K562 (cell line): ENCODE results near the gene NRROS. TPM values are rescaled to one million over a fixed set of nuclear protein-coding genes. Genes with fewer than 3 reads are reported as not detected.

Experiments
- ARNT ChIP-seq, 2 experiments: fragments of 450-650 bp; IDR thresholded peaks; 2 replicates each; pipeline ENCODE4 v1.6.1; 2016; ENCODE audit warnings: mild to moderate bottlenecking in 1 of 2
- ATF3 ChIP-seq, 2 experiments: fragments of 450-650 bp in 1 of 2; sonication (generic) in 1 of 2; formaldehyde crosslinking in 1 of 2; IDR thresholded peaks in 1 of 2; conservative IDR thresholded peaks in 1 of 2; 2 replicates each; pipeline versions ENCODE4 v1.6.1 to v1.8.1; 2016 to 2023; ENCODE audit warnings: mild to moderate bottlenecking in 2 of 2, moderate library complexity in 2 of 2, inconsistent platforms in 1 of 2, missing genetic modification reagents in 1 of 2
- C11orf30 ChIP-seq: fragments of 450-650 bp; IDR thresholded peaks from 2 replicates; pipeline ENCODE4 v1.6.1; 2016; ENCODE audit warnings: low read depth, mild to moderate bottlenecking
- ERF ChIP-seq: fragments of 450-650 bp; formaldehyde crosslinking; IDR thresholded peaks from 2 replicates; pipeline ENCODE4 v1.4.0; 2020; ENCODE audit warnings: mild to moderate bottlenecking, mixed read lengths
- FOXA1 ChIP-seq: fragments of 450-650 bp; IDR thresholded peaks from 2 replicates; pipeline ENCODE4 v1.6.1; 2016; ENCODE audit warnings: mild to moderate bottlenecking, borderline replicate concordance
- FOXJ2 ChIP-seq: fragments of 200-800 bp; sonication (Bioruptor generic); IDR thresholded peaks from 2 replicates; pipeline ENCODE4 v1.6.1; 2016; ENCODE audit warnings: missing genetic modification characterization, missing compliant biosample characterization
- GTF2A2 ChIP-seq: IDR thresholded peaks from 2 replicates; pipeline ENCODE4 v1.6.1; 2016; ENCODE audit warnings: mild to moderate bottlenecking, missing genetic modification characterization, missing compliant biosample characterization
- MEIS2 ChIP-seq: fragments of 450-650 bp; IDR thresholded peaks from 2 replicates; pipeline ENCODE4 v1.6.1; 2014; ENCODE audit warnings: mild to moderate bottlenecking; ENCODE audit not compliant: partially characterized antibody
- PBX2 ChIP-seq, 2 experiments: IDR thresholded peaks in 1 of 2; conservative IDR thresholded peaks in 1 of 2; 2 replicates each; pipeline ENCODE4 v1.6.1; 2016; ENCODE audit warnings: low read depth in 2 of 2, mild to moderate bottlenecking in 1 of 2, missing compliant biosample characterization in 1 of 2, missing genetic modification characterization in 1 of 2, moderate library complexity in 1 of 2
- RCOR1 ChIP-seq, 2 experiments: IDR thresholded peaks; 2 replicates each; pipeline ENCODE4 v1.6.1; 2012; ENCODE audit warnings: low read depth in 2 of 2, low read length in 2 of 2, borderline replicate concordance in 1 of 2, improper control_type of control experiment in 1 of 2
- TAF1 ChIP-seq: IDR thresholded peaks from 2 replicates; pipeline ENCODE4 v1.6.1; 2011; ENCODE audit warnings: mild to moderate bottlenecking, low read length, moderate library complexity; ENCODE audit not compliant: insufficient read depth, control insufficient read depth, severe bottlenecking; ENCODE audit errors: extremely low read depth
- TBP ChIP-seq: optimal IDR thresholded peaks from 2 replicates; pipeline ENCODE3; 2011; ENCODE audit warnings: low read depth, low read length, improper control_type of control experiment
- TEAD4 ChIP-seq, 2 experiments: sonication (generic) in 1 of 2; formaldehyde crosslinking in 1 of 2; IDR thresholded peaks; 2 replicates each; pipeline versions ENCODE4 v1.6.1 to v1.8.0; 2012 to 2022; ENCODE audit warnings: borderline replicate concordance in 1 of 2, inconsistent platforms in 1 of 2, low read length in 1 of 2, mild to moderate bottlenecking in 1 of 2, missing genetic modification reagents in 1 of 2
- THRAP3 ChIP-seq: fragments of 450-650 bp; IDR thresholded peaks from 2 replicates; pipeline ENCODE4 v1.6.1; 2016; ENCODE audit warnings: mild to moderate bottlenecking, inconsistent platforms, borderline replicate concordance
- ZBTB8A ChIP-seq: fragments of 450-650 bp; IDR thresholded peaks from 2 replicates; pipeline ENCODE4 v1.6.1; 2018; ENCODE audit warnings: mild to moderate bottlenecking, moderate library complexity; ENCODE audit not compliant: partially characterized antibody
- ZNF239 ChIP-seq: fragments of 250-450 bp; sonication (Bioruptor Pico); IDR thresholded peaks from 2 replicates; pipeline ENCODE4 v1.4.0; 2020; ENCODE audit warnings: mild to moderate bottlenecking
- ZNF316 ChIP-seq: fragments of 450-650 bp; IDR thresholded peaks from 2 replicates; pipeline ENCODE4 v1.6.1; 2016
- ZNF395 ChIP-seq: fragments of 200-800 bp; sonication (Bioruptor generic); IDR thresholded peaks from 2 replicates; pipeline ENCODE4 v1.6.1; 2017; ENCODE audit warnings: missing genetic modification characterization, missing compliant biosample characterization
- ZNF584 ChIP-seq: fragments of 200-800 bp; sonication (Bioruptor generic); IDR thresholded peaks from 2 replicates; pipeline ENCODE4 v1.6.1; 2016; ENCODE audit warnings: low read depth, mild to moderate bottlenecking, missing genetic modification characterization, missing compliant biosample characterization
- polyA plus RNA-seq, 8 experiments: library from polyadenylated mRNA; depleted of rRNA in 4 of 8; stranded (reverse) in 5 of 8; unstranded in 3 of 8; fragments of >200 nt; fragmentation: Nextera tagmentation in 2 of 8; fragmentation: Illumina TruSeq in 1 of 8; extraction: Ambion mirVana in 2 of 8; extraction: Trizol in 1 of 8; gene quantifications; 2 replicates each; pipeline versions ENCODE4 v1.2.1 to v1.2.3, GENCODE V29; 2011 to 2014; ENCODE audit warnings: inconsistent platforms in 1 of 8, missing spikeins in 1 of 8
- total RNA-seq, 7 experiments: library from RNA; depleted of rRNA in 6 of 7; stranded (reverse); fragments of >200 nt in 6 of 7; fragmentation: Illumina TruSeq in 2 of 7; extraction: Trizol in 2 of 7; gene quantifications; 2 replicates each; pipeline versions ENCODE4 v1.2.1 to v1.2.3, GENCODE V29; 2011 to 2021; ENCODE audit warnings: low replicate concordance in 1 of 7

The NRROS gene
- total and polyA plus RNA-seq, 9 of the 15 experiments (the other 6 are each of a cell fraction or from before 2014, with no cell fraction given): 0.34 to 13.8 (median 3.8) TPM

DNA sequence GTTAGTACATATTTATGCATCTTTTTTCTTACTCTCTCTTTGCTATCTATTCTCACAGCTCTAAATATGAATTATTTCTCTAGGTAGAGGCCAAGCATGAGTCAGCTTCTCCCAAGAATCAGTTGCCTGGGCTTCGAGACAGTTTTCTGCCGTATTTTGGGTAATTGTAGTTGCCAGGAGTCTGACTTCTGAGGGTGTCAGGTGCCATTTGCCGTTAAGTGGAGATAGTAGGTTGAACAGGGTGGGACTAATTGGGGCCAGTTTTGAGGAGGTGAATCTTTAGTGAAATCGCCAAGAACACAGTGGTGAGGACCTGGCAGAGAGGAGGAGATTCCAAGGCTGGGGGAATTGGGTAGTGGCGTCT is 7.8 kb upstream of the NRROS start (continued):
- 0 out of 2 replicates have a peak, but pooled peaks have one; percentile 1 for TF ChIP-seq ZNF395 (CRISPR knock-in tag)
- no peak for TF ChIP-seq GTF2A2 (tag)
- no peak for TF ChIP-seq FOXA1
- TF ChIP-seq ZNF316: peak; percentile 63
- peak; percentile 39 for TF ChIP-seq TBP
- 0 out of 2 replicates have a peak, but pooled peaks have one; percentile 8 for TF ChIP-seq ERF
- TF ChIP-seq ZNF239 (CRISPR knock-in tag): no peak
- TF ChIP-seq TEAD4 (IDR thresholded peaks at IDR 0.05; ENCODE audit: low read length): no peak
- TF ChIP-seq TEAD4 (CRISPR knock-in tag; IDR thresholded peaks at IDR 0.05; ENCODE audit: borderline replicate concordance): no peak
- no peak for TF ChIP-seq ZBTB8A
- TF ChIP-seq C11orf30: peak; percentile 69
- no peak for TF ChIP-seq RCOR1 (IDR thresholded peaks at IDR 0.05; ENCODE audit: borderline replicate concordance in 1 of 2, low read depth in 2 of 2, low read length in 2 of 2)
- no peak for TF ChIP-seq FOXJ2 (tag)
- TF ChIP-seq TAF1: peak; percentile 43
- 0 out of 2 replicates have a peak, but pooled peaks have one; percentile 6 for TF ChIP-seq THRAP3
- peak; percentile 14 for TF ChIP-seq MEIS2
- TF ChIP-seq ARNT (IDR thresholded peaks at IDR 0.05): 0 out of 4 replicates have a peak, but pooled peaks of 1 of the 2 experiments have one; percentile 22
- TF ChIP-seq ZNF584 (CRISPR knock-in tag): 0 out of 2 replicates have a peak, but pooled peaks have one; percentile 58
- no peak for TF ChIP-seq PBX2 (CRISPR knock-in tag; IDR thresholded peaks at IDR 0.05; ENCODE audit: low read depth)
- TF ChIP-seq PBX2 (tag; conservative IDR thresholded peaks at IDR 0.05; ENCODE audit: low read depth): 0 out of 2 replicates have a peak, but pooled peaks have one; percentile 24
- TF ChIP-seq ATF3 (IDR thresholded peaks at IDR 0.05): peak; percentile 24; the same call in 1 of the 2 replicates
- TF ChIP-seq ATF3 (CRISPR knock-in tag; conservative IDR thresholded peaks at IDR 0.05): no peak
- TF ChIP-seq, all 486 proteins: peak for 22
